HEK293 (cell line): Measurements from ENCODE around the gene MBD5.

ENCODE experiments used
- CTCF ChIA-PET: fragments of 350-600 bp; formaldehyde crosslinking; extraction: SDS; loops from one replicate; lab custom pipeline; 2021; ENCODE audit warnings: antibody characterized with exemption; lab: Yijun Ruan, JAX
- POLR2A ChIA-PET: fragments of 300-600 bp; formaldehyde crosslinking; extraction: SDS; loops from one replicate; lab custom pipeline; 2020; ENCODE audit warnings: antibody characterized with exemption, inconsistent platforms; lab: Yijun Ruan, JAX
- H3K27ac ChIP-seq: fragments of 200-500 bp; sonication (Bioruptor generic); 2 replicates; pipeline ENCODE4 v1.5.1; 2014; ENCODE audit warnings: low read depth, low read length, control low read depth, inconsistent platforms; ENCODE audit errors: extremely low read depth
- H3K36me3 ChIP-seq, 2 experiments: fragments of 200-500 bp in 1 of 2; sonication (Bioruptor generic) in 1 of 2; 1 replicate in 1 of 2; 2 replicates in 1 of 2; pipeline ENCODE4 v1.5.1; 2014 to 2017; ENCODE audit warnings: inconsistent platforms in 2 of 2, low read length in 2 of 2; ENCODE audit not compliant: control insufficient read depth in 2 of 2, insufficient read depth in 1 of 2
- H3K4me1 ChIP-seq: fragments of 200-500 bp; sonication (Bioruptor generic); 2 replicates; pipeline ENCODE4 v1.5.1; 2014; ENCODE audit warnings: mild to moderate bottlenecking, low read length, inconsistent platforms; ENCODE audit not compliant: control insufficient read depth, insufficient read depth
- H3K4me3 ChIP-seq: 2 replicates; pipeline ENCODE4 v1.5.1; 2011; ENCODE audit warnings: low read depth, mild to moderate bottlenecking, control low read depth, low read length, moderate library complexity
- H3K9me3 ChIP-seq: fragments of 200-500 bp; sonication (Bioruptor generic); 2 replicates; pipeline ENCODE4 v1.5.1; 2014; ENCODE audit warnings: low read depth, low read length, inconsistent platforms; ENCODE audit not compliant: control insufficient read depth, insufficient read depth
- BCL11B ChIP-seq: fragments of 450-650 bp; formaldehyde crosslinking; IDR thresholded peaks from 2 replicates; pipeline ENCODE4 v1.5.1; 2016; ENCODE audit warnings: low read depth, missing biosample characterization, missing genetic modification characterization
- CTCF ChIP-seq: fragments of 450-650 bp; formaldehyde crosslinking; IDR thresholded peaks from 2 replicates; pipeline ENCODE4 v1.5.1; 2016; ENCODE audit warnings: missing biosample characterization, missing genetic modification characterization
- PRDM2 ChIP-seq: fragments of 450-650 bp; formaldehyde crosslinking; IDR thresholded peaks from 2 replicates; pipeline ENCODE4 v1.5.1; 2016; ENCODE audit warnings: missing biosample characterization, missing genetic modification characterization, borderline replicate concordance
- SCRT2 ChIP-seq: fragments of 450-650 bp; formaldehyde crosslinking; IDR thresholded peaks from 2 replicates; pipeline ENCODE4 v1.5.1; 2016; ENCODE audit warnings: missing biosample characterization, missing genetic modification characterization
- SETDB1 ChIP-seq: IDR thresholded peaks from one replicate; pipeline ENCODE4 v1.6.1; 2017; ENCODE audit warnings: mild to moderate bottlenecking, low read length, moderate library complexity, mixed read lengths; ENCODE audit not compliant: insufficient read length
- SP3 ChIP-seq: fragments of 450-650 bp; formaldehyde crosslinking; IDR thresholded peaks from 2 replicates; pipeline ENCODE4 v1.5.1; 2016; ENCODE audit warnings: missing biosample characterization, missing genetic modification characterization
- ZBTB17 ChIP-seq: fragments of 450-650 bp; formaldehyde crosslinking; IDR thresholded peaks from 2 replicates; pipeline ENCODE4 v1.5.1; 2016; ENCODE audit warnings: missing biosample characterization, missing genetic modification characterization
- ZNF157 ChIP-seq: fragments of 450-650 bp; formaldehyde crosslinking; IDR thresholded peaks from 2 replicates; pipeline ENCODE4 v1.5.1; 2016; ENCODE audit warnings: missing biosample characterization, missing genetic modification characterization
- ZNF16 ChIP-seq: fragments of 450-650 bp; formaldehyde crosslinking; IDR thresholded peaks from 2 replicates; pipeline ENCODE4 v1.5.1; 2016; ENCODE audit warnings: low read depth, missing biosample characterization, missing genetic modification characterization
- ZNF24 ChIP-seq: fragments of 450-650 bp; formaldehyde crosslinking; IDR thresholded peaks from 2 replicates; pipeline ENCODE4 v1.5.1; 2016; ENCODE audit warnings: missing biosample characterization, missing genetic modification characterization
- ZNF350 ChIP-seq: fragments of 450-650 bp; formaldehyde crosslinking; IDR thresholded peaks from 2 replicates; pipeline ENCODE4 v1.5.0; 2017; ENCODE audit warnings: missing biosample characterization, mild to moderate bottlenecking, missing genetic modification characterization
- ZNF416 ChIP-seq: fragments of 450-650 bp; formaldehyde crosslinking; IDR thresholded peaks from 2 replicates; pipeline ENCODE4 v1.5.1; 2016; ENCODE audit warnings: missing biosample characterization, missing genetic modification characterization
- ZNF426 ChIP-seq: fragments of 450-650 bp; formaldehyde crosslinking; IDR thresholded peaks from 2 replicates; pipeline ENCODE4 v1.5.1; 2017; ENCODE audit warnings: missing biosample characterization, missing genetic modification characterization, mild to moderate bottlenecking, inconsistent platforms, moderate library complexity
- ZNF558 ChIP-seq: fragments of 450-650 bp; formaldehyde crosslinking; IDR thresholded peaks from 2 replicates; pipeline ENCODE4 v1.5.1; 2016; ENCODE audit warnings: missing biosample characterization, missing genetic modification characterization
- ZNF626 ChIP-seq: fragments of 450-650 bp; sonication (Bioruptor Pico); formaldehyde crosslinking; IDR thresholded peaks from 2 replicates; pipeline ENCODE4 v1.5.1; 2018; ENCODE audit warnings: missing biosample characterization, missing genetic modification characterization, inconsistent platforms
- ZNF629 ChIP-seq: fragments of 450-650 bp; formaldehyde crosslinking; IDR thresholded peaks from 2 replicates; pipeline ENCODE4 v1.5.1; 2017; ENCODE audit warnings: missing biosample characterization, missing genetic modification characterization
- ZNF654 ChIP-seq: fragments of 450-650 bp; formaldehyde crosslinking; IDR thresholded peaks from 2 replicates; pipeline ENCODE4 v1.5.1; 2016; ENCODE audit warnings: low read depth, missing biosample characterization, missing genetic modification characterization
- ZNF707 ChIP-seq: fragments of 450-650 bp; formaldehyde crosslinking; IDR thresholded peaks from 2 replicates; pipeline ENCODE4 v1.5.1; 2016; ENCODE audit warnings: missing biosample characterization, missing genetic modification characterization
- ZNF830 ChIP-seq: fragments of 450-650 bp; IDR thresholded peaks from 2 replicates; pipeline ENCODE4 v1.5.0; 2018; ENCODE audit warnings: missing biosample characterization, missing genetic modification characterization, low read depth, mild to moderate bottlenecking, moderate library complexity

The MBD5 gene

DNA sequence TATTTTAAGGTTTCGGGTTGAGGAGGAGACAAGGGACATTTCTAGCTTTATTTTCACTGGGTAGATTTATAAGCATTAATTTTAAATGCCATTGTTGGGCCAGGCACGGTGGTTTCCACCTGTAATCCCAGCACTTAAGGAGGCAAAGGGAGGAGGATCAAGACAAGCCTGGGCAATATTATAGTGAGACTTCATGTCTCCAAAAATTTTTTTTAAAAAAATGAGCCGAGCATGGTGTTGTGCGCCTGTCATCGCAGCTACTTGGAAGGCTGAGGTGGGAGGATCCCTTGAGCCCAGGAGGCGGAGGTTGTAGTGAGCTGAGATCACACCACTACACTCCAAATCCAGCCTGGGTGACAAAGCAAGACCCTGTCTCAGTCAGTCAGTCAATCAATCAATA lies 45.0 kb downstream of the MBD5 start (continued):
- TF ChIP-seq PRDM2: no peak
- TF ChIP-seq ZNF558 (tag by site-specific recombination): no peak

- H3K36me3 ChIP-seq: no peaks in the 10 kb centered on the region
- H3K4me3 ChIP-seq: no peak overlapping the region
- 0 out of 2 replicates have a peak, but pooled peaks cover 5% of the 10 kb centered on the region for H3K4me1 ChIP-seq
- no peak overlapping the region for H3K27ac ChIP-seq
- no peaks in the 10 kb centered on the region for H3K9me3 ChIP-seq
- POLR2A ChIA-PET: no interaction called here
- TF ChIP-seq ZNF350 (tag by site-specific recombination): no peak
- TF ChIP-seq, all 188 proteins: peak for 0
- CTCF ChIA-PET: no interaction called here
Measured at GRCh38 chr2:148067801-148068200, 46.9 kb downstream of the MBD5 start.

DNA sequence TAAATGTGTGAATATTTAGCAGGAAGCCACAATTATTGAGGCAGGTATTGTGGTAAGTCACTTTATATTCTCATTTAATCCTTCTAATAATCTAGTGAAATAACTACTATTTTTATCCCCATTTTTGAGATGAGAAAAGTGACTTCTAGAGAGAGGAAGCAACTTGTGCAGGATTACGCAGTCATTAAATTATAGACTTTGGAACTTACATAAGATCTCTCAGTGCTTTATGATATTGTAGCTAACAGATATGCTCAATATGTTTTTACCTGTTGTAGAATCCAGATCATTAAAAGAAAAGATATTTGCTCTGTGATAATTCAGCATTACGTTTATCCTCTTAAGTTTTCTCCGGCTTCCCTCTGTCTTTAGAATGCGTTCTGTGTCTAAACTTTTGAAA lies 50.5 kb downstream of the MBD5 start:
- Histone ChIP-seq H3K36me3 (no peaks in the 10 kb centered on the region), H3K27ac (no peak overlapping the region), H3K4me1 (0 out of 2 replicates have a peak, but pooled peaks cover 5% of the 10 kb centered on the region), H3K9me3 (no peaks in the 10 kb centered on the region), H3K4me3 (no peak overlapping the region)
- ChIA-PET CTCF (no interaction called here), POLR2A (no interaction called here)
- TF ChIP-seq SP3 (tag by site-specific recombination) (no peak), ZNF830 (no peak), ZNF416 (tag by site-specific recombination) (no peak), ZBTB17 (no peak), ZNF654 (no peak), ZNF426 (tag by site-specific recombination) (no peak), ZNF626 (tag by site-specific recombination) (no peak), ZNF16 (tag by site-specific recombination) (no peak), ZNF24 (tag by site-specific recombination) (no peak), ZNF629 (tag by site-specific recombination) (no peak), ZNF707 (no peak), ZNF157 (tag by site-specific recombination) (no peak), SCRT2 (no peak), BCL11B (tag by site-specific recombination) (no peak), SETDB1 (no peak), CTCF (tag by site-specific recombination) (no peak)
